GM19023 (cell line): Measurements from ENCODE around the gene SKAP1.

Experiments
- ATAC-seq: cut with Tn5 transposase; IDR thresholded peaks from one replicate; pipeline ENCODE4 v1.9.1; 2021; ENCODE audit warnings: mild to moderate bottlenecking, moderate library complexity; ENCODE audit not compliant: unreplicated experiment

Gene SKAP1

GRCh38 chr17:48179071-48179945 lies 250.7 kb downstream of the SKAP1 start:
- ATAC-seq: no peak

- ATAC-seq: no peak
Measured at GRCh38 chr17:48178317-48178716, 251.7 kb downstream of the SKAP1 start.

- no peak for ATAC-seq
Measured at GRCh38 chr17:48177816-48178215, 252.2 kb downstream of the SKAP1 start.

- ATAC-seq: no peak
Measured at GRCh38 chr17:48176471-48176855, 253.6 kb downstream of the SKAP1 start.

- no peak for ATAC-seq
Measured at GRCh38 chr17:48175692-48176470, 254.1 kb downstream of the SKAP1 start.

GRCh38 chr17:48174833-48175523 lies 255.0 kb downstream of the SKAP1 start:
- ATAC-seq: no peak

GRCh38 chr17:48173191-48173984 lies 256.6 kb downstream of the SKAP1 start:
- ATAC-seq: no peak

GRCh38 chr17:48169926-48170325 lies 260.1 kb downstream of the SKAP1 start:
- no peak for ATAC-seq

- ATAC-seq: no peak
Measured at GRCh38 chr17:48163809-48164208, 266.2 kb downstream of the SKAP1 start.

- ATAC-seq: no peak
Measured at GRCh38 chr17:48162946-48163506, 267.0 kb downstream of the SKAP1 start.

GRCh38 chr17:48162306-48162934 lies 267.6 kb downstream of the SKAP1 start:
- no peak for ATAC-seq

GRCh38 chr17:48161127-48161905 lies 268.7 kb downstream of the SKAP1 start:
- ATAC-seq: no peak

- no peak for ATAC-seq
Measured at GRCh38 chr17:48160177-48161081, 269.6 kb downstream of the SKAP1 start.

- ATAC-seq: no peak
Measured at GRCh38 chr17:48159232-48159631, 270.8 kb downstream of the SKAP1 start.

- no peak for ATAC-seq
Measured at GRCh38 chr17:48155889-48156611, 274.0 kb downstream of the SKAP1 start.

GRCh38 chr17:48153691-48154358 lies 276.2 kb downstream of the SKAP1 start:
- ATAC-seq: no peak

GRCh38 chr17:48152289-48152688 lies 277.7 kb downstream of the SKAP1 start:
- ATAC-seq: no peak
